ENCODE measurements around the gene C5orf22. TPM values are rescaled to one million over a fixed set of nuclear protein-coding genes. Genes with fewer than 3 reads are reported as not detected.

The C5orf22 gene
- total and polyA plus RNA-seq, 2 donors (not counting 3 experiments of a cell fraction or from before 2014, with no cell fraction given), result 11.7 to 27.5 TPM

GRCh38 chr5:31523041-31523440 is 9.1 kb upstream of the C5orf22 start:
- TF ChIP-seq POLR2AphosphoS5 (IDR thresholded peaks at IDR 0.05; ENCODE audit: insufficient read depth, low read depth, low read length) (no peak), FOS (IDR thresholded peaks at IDR 0.05; ENCODE audit: borderline replicate concordance, insufficient read depth, low read length) (no peak), EZH2 (IDR thresholded peaks at IDR 0.05; ENCODE audit: borderline replicate concordance, low read depth, low read length, severe bottlenecking) (no peak), JUN (IDR thresholded peaks at IDR 0.05; ENCODE audit: borderline replicate concordance, insufficient read depth, insufficient read length, low read depth) (no peak), MAX (IDR thresholded peaks at IDR 0.05; ENCODE audit: insufficient read depth, insufficient read length) (no peak), GATA2 (IDR thresholded peaks at IDR 0.05; ENCODE audit: insufficient read depth, insufficient read length, low read depth, low read length) (no peak), MYC (IDR thresholded peaks at IDR 0.05; ENCODE audit: low read depth, low read length) (no peak), POLR2A (IDR thresholded peaks at IDR 0.05; ENCODE audit: low read depth, low read length) (no peak), CTCF (IDR thresholded peaks at IDR 0.05; ENCODE audit: extremely low read depth in 1 of 2, insufficient read depth in 1 of 2, low read depth in 1 of 2, low read length in 2 of 2) (no peak)
- no TSS peak for BruUV-seq (replicated peaks)
- H3K9ac ChIP-seq (replicated peaks; ENCODE audit: extremely low read depth, insufficient read depth, low read length), result no peak overlapping the region
- no peaks in the 10 kb centered on the region for H3K9me1 ChIP-seq (replicated peaks; ENCODE audit: control insufficient read depth, extremely low read depth, insufficient read depth, low read length)
- DNase-seq (ENCODE audit: low read depth, low spot score), result no peak
- no peak overlapping the region for H3K4me3 ChIP-seq (replicated peaks in 1 of 3; ENCODE audit: insufficient read depth in 1 of 3, low read depth in 1 of 3, low read length in 3 of 3)
- dilution Hi-C loops (cut with MboI; ENCODE audit: extremely low pct_ligation_motif_present, low sequenced_read_pairs) (no loop called here), intact Hi-C loops (cut with micrococcal nuclease) (no loop called here)
- no peak for FAIRE-seq
- no peak overlapping the region for H2AFZ ChIP-seq (ENCODE audit: low read depth, low read length)
- no peaks in the 10 kb centered on the region for H3K9me3 ChIP-seq (replicated peaks; ENCODE audit: control insufficient read depth, insufficient read depth, low read length)
- no peak overlapping the region for H3K4me2 ChIP-seq (ENCODE audit: insufficient read depth, low read length)
- H3K4me1 ChIP-seq (ENCODE audit: control insufficient read depth, extremely low read depth, insufficient read depth, low read length), result no peaks in the 10 kb centered on the region
- peaks cover 8% of the 10 kb centered on the region for H3K79me2 ChIP-seq (ENCODE audit: control insufficient read depth, insufficient read depth, low read length)
- ChIA-PET CTCF (interaction anchor here (3.2 kb wide), 1 partner anchor 9 kb away, joined by 16 read pairs; the partner anchor contains the start of genes C5orf22 and DROSHA), POLR2A (no interaction called here)
- H3K27ac ChIP-seq (ENCODE audit: insufficient read depth, low read depth, low read length), result no peak overlapping the region
- peaks cover 17 to 23% of the 10 kb centered on the region in 2 experiments for H3K36me3 ChIP-seq (ENCODE audit: control insufficient read depth in 2 of 2, extremely low read depth in 1 of 2, insufficient read depth in 2 of 2, low read length in 2 of 2)
- H3K27me3 ChIP-seq (ENCODE audit: control insufficient read depth in 2 of 2, insufficient read depth in 2 of 2, low read length in 2 of 2), result no peaks in the 10 kb centered on the region
- no peaks in the 10 kb centered on the region for H4K20me1 ChIP-seq (replicated peaks; ENCODE audit: control insufficient read depth, extremely low read depth, insufficient read depth, low read length)
